ENCODE measurements around the gene GHRHR. TPM values are rescaled to one million over a fixed set of nuclear protein-coding genes. Genes with fewer than 3 reads are reported as not detected.

The GHRHR gene
- total RNA-seq, 2 donors from 2014 or later = 4.4 TPM; not detected in 1

- Histone ChIP-seq H3K36me3 (no peaks in the 10 kb centered on the region), H3K4me1 (replicated peaks) (no peaks in the 10 kb centered on the region), H3K9me3 (no peaks in the 10 kb centered on the region), H3K27ac (no peak overlapping the region), H3K27me3 (replicated peaks; ENCODE audit: insufficient read depth) (no peaks in the 10 kb centered on the region), H3K4me3 (no peak overlapping the region)
- TF ChIP-seq POLR2A (IDR thresholded peaks at IDR 0.05) = no peak
- TF ChIP-seq, protein P1, sequence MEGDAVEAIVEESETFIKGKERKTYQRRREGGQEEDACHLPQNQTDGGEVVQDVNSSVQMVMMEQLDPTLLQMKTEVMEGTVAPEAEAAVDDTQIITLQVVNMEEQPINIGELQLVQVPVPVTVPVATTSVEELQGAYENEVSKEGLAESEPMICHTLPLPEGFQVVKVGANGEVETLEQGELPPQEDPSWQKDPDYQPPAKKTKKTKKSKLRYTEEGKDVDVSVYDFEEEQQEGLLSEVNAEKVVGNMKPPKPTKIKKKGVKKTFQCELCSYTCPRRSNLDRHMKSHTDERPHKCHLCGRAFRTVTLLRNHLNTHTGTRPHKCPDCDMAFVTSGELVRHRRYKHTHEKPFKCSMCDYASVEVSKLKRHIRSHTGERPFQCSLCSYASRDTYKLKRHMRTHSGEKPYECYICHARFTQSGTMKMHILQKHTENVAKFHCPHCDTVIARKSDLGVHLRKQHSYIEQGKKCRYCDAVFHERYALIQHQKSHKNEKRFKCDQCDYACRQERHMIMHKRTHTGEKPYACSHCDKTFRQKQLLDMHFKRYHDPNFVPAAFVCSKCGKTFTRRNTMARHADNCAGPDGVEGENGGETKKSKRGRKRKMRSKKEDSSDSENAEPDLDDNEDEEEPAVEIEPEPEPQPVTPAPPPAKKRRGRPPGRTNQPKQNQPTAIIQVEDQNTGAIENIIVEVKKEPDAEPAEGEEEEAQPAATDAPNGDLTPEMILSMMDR (IDR thresholded peaks at IDR 0.05) = no peak
- TF ChIP-seq POLR2AphosphoS5 (IDR thresholded peaks at IDR 0.05) = no peak
- intact Hi-C loops (cut with DNase I) = no loop called here
- DNase-seq (ENCODE audit: low spot score) = no peak
- 71% methylated on average over 9 of the region's 9 CpGs for WGBS
Observed at GRCh38 chr7:30920584-30921539, 42.9 kb upstream of the GHRHR start.

- WGBS = 89% methylated on average over 17 of the region's 19 CpGs
- DNase-seq (ENCODE audit: low spot score) = no peak
- TF ChIP-seq POLR2A (IDR thresholded peaks at IDR 0.05) (no peak), POLR2AphosphoS5 (IDR thresholded peaks at IDR 0.05) (no peak)
- TF ChIP-seq, protein P1 (IDR thresholded peaks at IDR 0.05) = no peak
- Histone ChIP-seq H3K27ac (no peak overlapping the region), H3K4me3 (no peak overlapping the region), H3K4me1 (replicated peaks) (no peaks in the 10 kb centered on the region), H3K27me3 (replicated peaks; ENCODE audit: insufficient read depth) (no peaks in the 10 kb centered on the region), H3K9me3 (no peaks in the 10 kb centered on the region), H3K36me3 (no peaks in the 10 kb centered on the region)
- intact Hi-C loops (cut with DNase I) = no loop called here
Observed at GRCh38 chr7:30921540-30922401, 42.0 kb upstream of the GHRHR start.

DNA sequence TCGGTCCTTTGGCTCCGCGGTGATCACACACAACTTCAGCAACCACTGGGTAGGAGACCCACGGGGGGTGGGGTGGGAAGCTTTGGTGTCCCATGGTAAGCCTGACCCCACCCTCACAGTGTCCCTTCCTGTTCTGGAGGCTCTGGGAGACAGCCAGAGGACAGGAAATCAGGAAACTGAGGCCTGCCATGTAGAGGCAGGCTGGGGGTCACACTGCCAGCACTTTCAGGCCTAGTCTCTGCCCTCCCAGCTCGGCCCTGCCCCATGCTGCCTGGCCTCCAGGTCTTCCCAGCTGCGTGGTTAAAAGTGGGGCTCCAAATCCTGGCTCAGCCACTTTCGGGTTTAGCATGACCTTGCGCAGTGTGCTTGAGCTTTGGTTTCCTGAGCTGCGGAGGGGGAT lies 41.2 kb upstream of the GHRHR start:
- WGBS = 91% methylated on average over 9 of the region's 9 CpGs
- no peaks in the 10 kb centered on the region for H3K4me1 ChIP-seq (replicated peaks)
- intact Hi-C loops (cut with DNase I) = no loop called here

DNA sequence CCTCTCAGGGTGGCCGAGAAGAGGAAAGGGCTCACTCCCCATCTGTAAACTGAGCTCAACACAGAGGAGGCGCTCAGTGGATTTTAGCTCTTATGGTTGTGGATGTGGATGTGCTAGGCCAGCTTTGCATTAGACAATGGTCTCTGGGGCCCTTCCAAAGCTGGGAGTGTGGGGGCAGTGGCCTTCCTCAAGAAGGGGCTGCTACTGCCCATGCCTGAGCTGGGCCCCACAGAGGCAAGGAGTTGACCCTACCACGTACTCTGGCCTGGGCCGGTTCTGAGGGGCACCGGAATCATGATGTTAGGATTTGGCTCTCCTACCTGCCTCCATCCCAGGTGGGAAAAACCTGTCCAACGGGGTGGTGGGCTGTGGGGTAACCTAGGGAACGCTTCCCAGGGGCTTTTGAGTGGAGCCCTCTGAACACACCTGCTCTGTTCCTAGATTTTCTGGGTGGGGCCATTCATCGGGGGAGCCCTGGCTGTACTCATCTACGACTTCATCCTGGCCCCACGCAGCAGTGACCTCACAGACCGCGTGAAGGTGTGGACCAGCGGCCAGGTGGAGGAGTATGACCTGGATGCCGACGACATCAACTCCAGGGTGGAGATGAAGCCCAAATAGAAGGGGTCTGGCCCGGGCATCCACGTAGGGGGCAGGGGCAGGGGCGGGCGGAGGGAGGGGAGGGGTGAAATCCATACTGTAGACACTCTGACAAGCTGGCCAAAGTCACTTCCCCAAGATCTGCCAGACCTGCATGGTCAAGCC lies 40.6 kb upstream of the GHRHR start:
- WGBS = 87% methylated on average over 19 of the region's 19 CpGs
- Histone ChIP-seq H3K9me3 (no peaks in the 10 kb centered on the region), H3K27me3 (replicated peaks; ENCODE audit: insufficient read depth) (no peaks in the 10 kb centered on the region), H3K4me1 (replicated peaks) (no peaks in the 10 kb centered on the region), H3K27ac (no peak overlapping the region), H3K36me3 (no peaks in the 10 kb centered on the region), H3K4me3 (no peak overlapping the region)
- no peak for TF ChIP-seq POLR2A (IDR thresholded peaks at IDR 0.05)
- TF ChIP-seq, protein P1 (IDR thresholded peaks at IDR 0.05) = no peak
- TF ChIP-seq POLR2AphosphoS5 (IDR thresholded peaks at IDR 0.05) = no peak
- DNase-seq (ENCODE audit: low spot score) = no peak
- intact Hi-C loops (cut with DNase I) = no loop called here

More for the DNA sequence above, 41.2 kb upstream of the GHRHR start:
- no peaks in the 10 kb centered on the region for H3K36me3 ChIP-seq
- TF ChIP-seq, protein P1 (IDR thresholded peaks at IDR 0.05) = no peak
- no peak for TF ChIP-seq POLR2AphosphoS5 (IDR thresholded peaks at IDR 0.05)
- no peak for TF ChIP-seq POLR2A (IDR thresholded peaks at IDR 0.05)
- no peak overlapping the region for H3K27ac ChIP-seq
- H3K27me3 ChIP-seq (replicated peaks; ENCODE audit: insufficient read depth) = no peaks in the 10 kb centered on the region
- DNase-seq (ENCODE audit: low spot score) = no peak
- no peaks in the 10 kb centered on the region for H3K9me3 ChIP-seq
- no peak overlapping the region for H3K4me3 ChIP-seq
